ENCODE measurements around the gene LAIR2. TPM values are rescaled to one million over a fixed set of nuclear protein-coding genes. Genes with fewer than 3 reads are reported as not detected.
"Not testable (repeated sequence)": the region's sequence is repeated elsewhere in the genome, so short reads cannot be mapped to it uniquely, and the experiment has no call there.

Gene LAIR2
- total RNA-seq, 4 donors from 2014 or later, result not detected

DNA sequence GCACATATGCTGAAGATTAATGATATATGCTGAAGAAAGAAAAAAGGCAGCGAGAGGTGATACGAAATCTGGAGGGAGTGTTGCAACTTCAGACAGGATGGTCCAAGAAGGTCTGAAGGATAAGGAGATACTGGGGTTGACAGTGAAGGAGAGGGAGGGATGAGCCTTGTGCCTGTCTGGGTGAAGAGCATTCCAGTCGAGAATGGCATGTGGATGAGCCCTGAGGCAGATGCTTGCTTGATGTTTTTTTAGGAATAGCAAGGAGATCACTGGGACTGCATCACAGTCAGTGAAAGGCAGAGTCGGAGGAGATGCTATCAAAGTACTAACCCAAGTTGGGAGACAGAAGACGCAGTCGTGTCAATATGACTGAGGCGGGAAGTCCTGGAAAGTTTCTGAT lies 13.3 kb upstream of the LAIR2 start:
- Histone ChIP-seq H3K4me1 (no peaks in the 10 kb centered on the region), H3K4me3 (no peak overlapping the region), H3K9me3 (no peaks in the 10 kb centered on the region), H3K27ac (no peak overlapping the region), H3K27me3 (no peaks in the 10 kb centered on the region), H3K36me3 (no peaks in the 10 kb centered on the region)
- intact Hi-C loops (cut with DNase I; ENCODE audit: low total_unique reads), result no loop called here
- no peak for DNase-seq
- TF ChIP-seq, protein P1, sequence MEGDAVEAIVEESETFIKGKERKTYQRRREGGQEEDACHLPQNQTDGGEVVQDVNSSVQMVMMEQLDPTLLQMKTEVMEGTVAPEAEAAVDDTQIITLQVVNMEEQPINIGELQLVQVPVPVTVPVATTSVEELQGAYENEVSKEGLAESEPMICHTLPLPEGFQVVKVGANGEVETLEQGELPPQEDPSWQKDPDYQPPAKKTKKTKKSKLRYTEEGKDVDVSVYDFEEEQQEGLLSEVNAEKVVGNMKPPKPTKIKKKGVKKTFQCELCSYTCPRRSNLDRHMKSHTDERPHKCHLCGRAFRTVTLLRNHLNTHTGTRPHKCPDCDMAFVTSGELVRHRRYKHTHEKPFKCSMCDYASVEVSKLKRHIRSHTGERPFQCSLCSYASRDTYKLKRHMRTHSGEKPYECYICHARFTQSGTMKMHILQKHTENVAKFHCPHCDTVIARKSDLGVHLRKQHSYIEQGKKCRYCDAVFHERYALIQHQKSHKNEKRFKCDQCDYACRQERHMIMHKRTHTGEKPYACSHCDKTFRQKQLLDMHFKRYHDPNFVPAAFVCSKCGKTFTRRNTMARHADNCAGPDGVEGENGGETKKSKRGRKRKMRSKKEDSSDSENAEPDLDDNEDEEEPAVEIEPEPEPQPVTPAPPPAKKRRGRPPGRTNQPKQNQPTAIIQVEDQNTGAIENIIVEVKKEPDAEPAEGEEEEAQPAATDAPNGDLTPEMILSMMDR (IDR thresholded peaks at IDR 0.05), result no peak
- TF ChIP-seq POLR2A (IDR thresholded peaks at IDR 0.05), result no peak

DNA sequence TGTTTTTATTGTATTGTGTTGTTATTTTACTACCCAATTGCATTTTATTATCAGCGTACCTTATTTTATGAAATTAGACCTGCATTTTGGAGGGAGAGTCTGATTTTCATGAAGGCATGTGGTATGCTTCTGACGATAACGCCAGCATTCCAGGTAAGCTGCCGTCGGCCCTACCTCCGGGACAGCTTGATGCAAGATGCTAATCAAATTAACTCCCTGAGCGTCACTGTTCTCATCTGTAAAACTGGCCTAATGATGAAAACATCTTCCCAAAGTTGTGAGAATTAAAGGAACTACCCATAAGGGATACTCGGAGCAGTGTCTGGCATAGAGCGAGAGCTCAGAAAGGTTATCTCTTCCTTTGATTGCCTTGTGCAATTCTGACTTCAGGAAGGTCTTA lies 12.9 kb upstream of the LAIR2 start:
- no peak for TF ChIP-seq POLR2A (IDR thresholded peaks at IDR 0.05)
- TF ChIP-seq, protein P1 (IDR thresholded peaks at IDR 0.05), result no peak
- H3K27ac ChIP-seq, result no peak overlapping the region
- H3K4me3 ChIP-seq, result no peak overlapping the region
- no peaks in the 10 kb centered on the region for H3K36me3 ChIP-seq
- intact Hi-C loops (cut with DNase I; ENCODE audit: low total_unique reads), result no loop called here
- no peaks in the 10 kb centered on the region for H3K27me3 ChIP-seq
- no peak for DNase-seq
- H3K4me1 ChIP-seq, result no peaks in the 10 kb centered on the region
- H3K9me3 ChIP-seq, result no peaks in the 10 kb centered on the region

DNA sequence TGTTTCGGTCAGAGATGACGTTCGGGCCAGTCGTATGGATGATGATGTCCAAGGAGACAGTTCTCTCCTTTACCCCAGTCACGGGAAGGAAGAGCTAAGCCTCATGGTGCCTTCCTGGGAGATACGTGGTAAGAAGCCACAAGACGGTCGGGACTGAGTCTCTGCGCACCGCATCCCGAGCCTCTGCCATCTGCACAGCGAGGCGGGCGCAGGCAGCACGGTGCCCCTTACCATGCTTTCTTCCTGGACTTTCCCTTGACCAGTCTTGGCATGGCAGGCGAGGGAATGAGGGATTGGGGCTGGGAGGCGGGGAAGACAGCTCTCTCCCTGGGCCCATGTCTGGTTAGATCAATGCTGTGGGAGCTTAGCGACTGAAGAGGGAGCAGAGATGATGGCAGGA lies 10.1 kb upstream of the LAIR2 start:
- H3K9me3 ChIP-seq, result no peaks in the 10 kb centered on the region
- DNase-seq, result no peak
- H3K4me1 ChIP-seq, result no peaks in the 10 kb centered on the region
- TF ChIP-seq, protein P1 (IDR thresholded peaks at IDR 0.05), result no peak
- TF ChIP-seq POLR2A (IDR thresholded peaks at IDR 0.05), result no peak
- no peak overlapping the region for H3K27ac ChIP-seq
- no peaks in the 10 kb centered on the region for H3K27me3 ChIP-seq
- H3K36me3 ChIP-seq, result no peaks in the 10 kb centered on the region
- intact Hi-C loops (cut with DNase I; ENCODE audit: low total_unique reads), result no loop called here
- no peak overlapping the region for H3K4me3 ChIP-seq

DNA sequence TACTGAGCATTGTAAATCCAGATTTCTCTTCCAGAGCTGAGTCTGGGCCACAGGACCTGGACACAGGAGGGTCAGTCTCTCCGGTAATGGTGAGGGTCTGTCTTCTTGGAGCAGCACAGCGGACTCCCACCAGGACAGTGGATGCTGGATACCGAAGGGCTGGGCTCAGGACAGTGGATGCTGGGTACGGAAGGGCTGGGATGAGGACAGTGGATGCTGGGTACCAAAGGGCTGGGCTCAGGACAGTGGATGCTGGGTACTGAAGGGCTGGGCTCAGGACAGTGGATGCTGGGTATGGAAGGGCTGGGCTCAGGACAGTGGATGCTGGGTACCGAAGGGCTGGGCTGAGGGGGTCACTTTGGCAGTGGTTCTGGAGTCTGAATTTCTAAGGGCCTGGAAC lies 9.6 kb upstream of the LAIR2 start:
- H3K4me3 ChIP-seq; H3K4me1 ChIP-seq; H3K27ac ChIP-seq; intact Hi-C loops (cut with DNase I; ENCODE audit: low total_unique reads); H3K27me3 ChIP-seq; DNase-seq; H3K36me3 ChIP-seq; H3K9me3 ChIP-seq: not testable (repeated sequence)

DNA sequence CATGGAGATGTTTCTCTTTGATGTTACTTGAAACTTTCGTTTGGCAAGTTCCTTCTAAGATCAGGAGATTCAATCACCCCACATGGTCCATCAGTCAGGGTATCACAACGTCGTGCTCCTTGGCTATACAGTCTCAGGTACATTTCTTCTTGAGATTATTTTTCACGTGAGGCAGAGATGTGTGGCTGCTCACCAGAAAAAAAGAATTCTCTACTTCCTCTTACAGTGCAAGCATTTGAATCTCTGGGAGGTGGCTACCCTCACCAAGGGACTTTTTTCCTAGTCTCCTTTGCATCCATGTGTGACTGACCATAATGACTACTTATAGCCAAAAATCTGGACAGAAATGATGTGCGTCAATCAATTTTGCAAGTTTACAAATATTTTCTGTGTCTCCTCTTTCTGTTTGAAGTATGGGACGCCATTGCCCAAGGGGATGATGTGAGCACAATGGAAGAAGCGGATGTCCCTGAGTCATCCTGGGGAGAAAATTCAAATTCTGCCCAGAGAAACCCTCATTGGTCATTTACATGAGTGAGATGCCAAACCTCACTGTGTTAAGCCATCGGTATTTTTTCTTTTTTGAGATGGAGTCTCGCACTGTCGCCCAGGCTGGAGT lies 8.6 kb upstream of the LAIR2 start:
- H3K9me3 ChIP-seq, result no peaks in the 10 kb centered on the region
- no peaks in the 10 kb centered on the region for H3K36me3 ChIP-seq
- intact Hi-C loops (cut with DNase I; ENCODE audit: low total_unique reads), result no loop called here
- H3K27me3 ChIP-seq, result no peaks in the 10 kb centered on the region
- H3K4me1 ChIP-seq, result no peaks in the 10 kb centered on the region
- DNase-seq, result no peak
- H3K4me3 ChIP-seq, result no peak overlapping the region
- TF ChIP-seq, protein P1 (IDR thresholded peaks at IDR 0.05), result no peak
- TF ChIP-seq POLR2A (IDR thresholded peaks at IDR 0.05), result no peak
- H3K27ac ChIP-seq, result no peak overlapping the region

DNA sequence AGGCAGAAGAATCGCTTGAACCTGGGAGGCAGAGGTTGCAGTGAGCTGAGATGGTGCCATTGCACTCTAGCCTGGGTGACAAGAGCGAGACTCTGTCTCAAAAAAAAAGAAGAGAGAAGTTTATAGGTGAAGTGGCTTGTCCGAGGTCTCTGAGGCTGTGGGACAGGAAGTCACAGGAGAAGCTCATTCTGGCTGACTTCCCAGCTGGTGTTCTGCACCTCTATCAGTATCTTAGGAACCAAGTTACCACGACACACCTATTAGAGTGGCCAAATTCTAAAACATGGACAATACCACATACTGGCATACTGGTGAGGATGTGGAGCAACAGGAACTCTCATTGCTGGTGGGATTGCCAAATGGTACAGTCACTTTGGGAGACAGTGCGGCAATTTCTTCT lies 7.3 kb upstream of the LAIR2 start:
- H3K4me3 ChIP-seq; H3K4me1 ChIP-seq; H3K36me3 ChIP-seq; H3K27me3 ChIP-seq; DNase-seq; H3K27ac ChIP-seq; H3K9me3 ChIP-seq; intact Hi-C loops (cut with DNase I; ENCODE audit: low total_unique reads): not testable (repeated sequence)

DNA sequence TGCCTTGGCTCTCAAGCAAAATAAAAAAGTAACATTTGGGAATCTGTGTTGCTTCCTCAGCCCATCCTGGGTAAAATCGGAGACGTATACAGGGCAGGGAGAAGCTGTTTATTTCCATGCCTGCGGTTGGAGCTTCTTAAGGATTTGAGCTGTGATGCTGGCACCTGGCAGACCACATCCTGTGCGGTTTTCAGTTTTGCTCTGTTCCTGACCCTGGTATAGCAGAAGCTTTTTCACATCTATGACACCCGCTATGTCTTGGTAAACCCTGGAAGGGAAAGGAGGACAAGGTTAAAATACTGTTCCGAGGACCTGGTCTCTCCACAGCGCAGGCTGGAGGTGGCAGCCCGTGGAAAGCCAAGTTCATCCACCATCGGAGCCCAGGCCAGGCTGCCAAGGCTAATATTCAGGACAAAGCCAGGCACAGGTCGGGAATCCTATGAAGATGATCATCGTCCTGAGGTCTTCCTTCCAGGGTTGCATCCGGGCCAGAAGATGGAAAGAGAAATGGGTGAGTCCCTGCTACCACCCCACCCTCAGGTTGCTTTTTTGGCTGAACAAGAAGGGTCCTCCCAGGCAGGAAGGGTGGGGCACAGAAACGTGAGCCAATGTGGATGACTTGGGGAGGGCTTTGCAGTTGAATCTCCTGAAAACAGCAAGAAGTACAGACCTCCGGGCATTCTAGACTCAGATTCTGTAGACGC lies 4.7 kb upstream of the LAIR2 start:
- intact Hi-C loops (cut with DNase I; ENCODE audit: low total_unique reads); DNase-seq; H3K27me3 ChIP-seq; H3K36me3 ChIP-seq; H3K4me3 ChIP-seq; H3K27ac ChIP-seq; H3K4me1 ChIP-seq; H3K9me3 ChIP-seq: not testable (repeated sequence)

DNA sequence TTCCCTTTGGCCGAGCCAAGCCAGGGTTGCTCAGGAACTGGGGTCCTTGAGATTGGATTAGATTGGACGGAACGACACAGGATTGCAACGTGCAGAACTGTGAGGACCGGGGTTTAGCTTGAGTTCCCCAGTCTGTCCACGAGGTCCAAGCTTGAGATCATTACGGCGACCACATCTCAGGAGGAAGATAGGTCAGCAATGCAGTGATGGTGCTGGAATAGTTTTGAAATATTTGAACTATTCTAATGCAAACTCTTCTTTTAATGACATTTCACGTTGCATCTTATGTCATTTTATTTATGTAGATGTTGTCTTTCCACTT lies 4.2 kb upstream of the LAIR2 start:
- DNase-seq; H3K27me3 ChIP-seq; H3K27ac ChIP-seq; H3K9me3 ChIP-seq; H3K4me1 ChIP-seq; intact Hi-C loops (cut with DNase I; ENCODE audit: low total_unique reads); H3K36me3 ChIP-seq; H3K4me3 ChIP-seq: not testable (repeated sequence)

DNA sequence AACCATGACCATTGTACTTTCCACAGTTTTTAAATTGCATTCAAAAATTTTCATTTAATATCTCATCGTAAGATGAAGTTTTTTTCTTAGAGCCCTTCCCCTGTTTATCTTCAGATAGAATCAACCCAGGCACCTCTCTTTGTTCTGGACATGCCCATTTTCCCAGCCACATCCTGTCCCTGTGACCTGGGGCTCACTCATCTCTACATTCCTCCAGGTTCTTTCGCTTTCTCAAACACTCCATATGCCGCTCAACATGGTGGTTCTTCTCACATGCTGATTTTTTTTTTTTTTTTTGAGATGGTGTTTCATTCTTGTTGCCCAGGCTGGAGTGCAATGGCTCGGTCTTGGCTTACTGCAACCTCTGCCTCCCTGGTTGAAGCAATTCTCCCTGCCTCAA lies 2.9 kb downstream of the LAIR2 start:
- H3K9me3 ChIP-seq; H3K27me3 ChIP-seq; H3K27ac ChIP-seq; H3K4me3 ChIP-seq; H3K4me1 ChIP-seq; H3K36me3 ChIP-seq; DNase-seq; intact Hi-C loops (cut with DNase I; ENCODE audit: low total_unique reads): not testable (repeated sequence)

All from uterus (tissue), 4 donors.